Esophagus squamous epithelium (tissue), 4 donors: ENCODE measurements around the gene ZNF217.
"Not testable (repeated sequence)": the region's sequence is repeated elsewhere in the genome, so short reads cannot be mapped to it uniquely, and the experiment has no call there.

ENCODE experiments used
- POLR2A ChIP-seq, 4 donors: fragments of 450-650 bp; IDR thresholded peaks; one replicate each; pipeline ENCODE4 v1.6.1; 2017; ENCODE audit warnings: antibody characterized with exemption in 4 of 4, mild to moderate bottlenecking in 4 of 4, moderate library complexity in 3 of 4
- TF ChIP-seq, protein P1 (sequence below), 6 experiments: fragments of 450-650 bp in 4 of 6; fragments of 200-600 bp in 2 of 6; sonication (generic) in 2 of 6; IDR thresholded peaks; one replicate each; pipeline ENCODE4 v1.5.1; 2016 to 2019; ENCODE audit warnings: antibody characterized with exemption in 6 of 6, mild to moderate bottlenecking in 4 of 6, moderate library complexity in 4 of 6

DNA sequence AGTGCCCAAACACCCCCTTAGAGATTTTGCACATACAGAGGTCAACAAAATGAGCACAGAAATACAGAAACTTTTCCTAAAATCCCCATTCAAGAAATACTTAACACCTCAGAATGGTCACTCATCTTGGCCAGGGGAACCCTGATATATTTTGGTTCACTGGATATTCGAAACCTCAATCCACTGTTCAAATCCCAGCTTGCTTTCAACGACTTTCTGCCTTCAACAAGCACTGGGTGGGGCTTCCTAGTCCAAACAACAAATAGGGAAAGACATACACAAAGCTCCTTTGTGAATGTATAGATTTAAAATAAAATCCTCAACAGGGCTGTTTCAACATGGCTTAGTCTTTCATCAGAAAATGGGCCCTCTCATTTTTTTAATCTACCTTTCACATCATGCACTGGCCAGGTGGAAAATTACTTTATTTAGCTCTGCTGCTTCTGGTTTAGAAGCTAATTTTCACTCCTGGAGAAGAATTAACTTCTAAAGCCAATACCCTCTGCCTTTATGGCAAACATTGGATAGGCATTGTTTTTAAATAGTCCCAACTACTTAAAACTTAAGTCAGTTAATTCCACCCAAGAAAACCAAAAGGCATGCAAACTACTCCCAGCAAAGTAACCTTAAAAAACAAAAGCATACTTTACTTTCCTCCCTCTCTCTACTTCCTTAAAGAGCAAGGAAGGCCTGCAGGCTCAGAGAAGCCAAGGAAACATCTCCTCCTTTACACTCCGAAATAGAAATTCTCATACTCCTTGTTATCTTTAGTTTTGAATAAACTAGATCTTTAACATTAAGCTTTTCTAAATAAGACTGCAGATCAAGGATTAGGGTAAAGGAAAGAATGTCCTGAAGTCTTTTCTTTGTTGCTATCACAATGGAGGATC, 9.7 kb downstream of the ZNF217 start:
- TF ChIP-seq, protein P1, sequence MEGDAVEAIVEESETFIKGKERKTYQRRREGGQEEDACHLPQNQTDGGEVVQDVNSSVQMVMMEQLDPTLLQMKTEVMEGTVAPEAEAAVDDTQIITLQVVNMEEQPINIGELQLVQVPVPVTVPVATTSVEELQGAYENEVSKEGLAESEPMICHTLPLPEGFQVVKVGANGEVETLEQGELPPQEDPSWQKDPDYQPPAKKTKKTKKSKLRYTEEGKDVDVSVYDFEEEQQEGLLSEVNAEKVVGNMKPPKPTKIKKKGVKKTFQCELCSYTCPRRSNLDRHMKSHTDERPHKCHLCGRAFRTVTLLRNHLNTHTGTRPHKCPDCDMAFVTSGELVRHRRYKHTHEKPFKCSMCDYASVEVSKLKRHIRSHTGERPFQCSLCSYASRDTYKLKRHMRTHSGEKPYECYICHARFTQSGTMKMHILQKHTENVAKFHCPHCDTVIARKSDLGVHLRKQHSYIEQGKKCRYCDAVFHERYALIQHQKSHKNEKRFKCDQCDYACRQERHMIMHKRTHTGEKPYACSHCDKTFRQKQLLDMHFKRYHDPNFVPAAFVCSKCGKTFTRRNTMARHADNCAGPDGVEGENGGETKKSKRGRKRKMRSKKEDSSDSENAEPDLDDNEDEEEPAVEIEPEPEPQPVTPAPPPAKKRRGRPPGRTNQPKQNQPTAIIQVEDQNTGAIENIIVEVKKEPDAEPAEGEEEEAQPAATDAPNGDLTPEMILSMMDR (IDR thresholded peaks at IDR 0.05) = not testable (repeated sequence)
- TF ChIP-seq POLR2A (IDR thresholded peaks at IDR 0.05) = not testable (repeated sequence)
